ENCODE data around the gene MAPK10.

- TF ChIP-seq POLR2A (IDR thresholded peaks at IDR 0.05; ENCODE audit: low read depth, low read length) = no peak
- TF ChIP-seq POLR2AphosphoS5 (IDR thresholded peaks at IDR 0.05; ENCODE audit: low read depth, low read length) = no peak
These were observed 268.7 kb downstream of the MAPK10 start for GRCh38 chr4:86091201-86091600.

Measured in GM12892 (cell line).